Inflammatory macrophage treated with lipopolysaccharide for 4 hours (primary cell): ENCODE measurements around the gene ARHGAP9.
A peak's percentile ranks its signal among the peaks of the same experiment; 100 is the strongest.
"Not testable (repeated sequence)": the region's sequence is repeated elsewhere in the genome, so short reads cannot be mapped to it uniquely, and the experiment has no call there.

Source experiments
- DNase-seq: peaks from one replicate; pipeline ENCODE4 v3.0.0-alpha.2; 2020

ARHGAP9 gene

GRCh38 chr12:57479376-57480115 lies at the start of gene ARHGAP9:
ARHGAP9 (minus strand) TSS chr12:57479866; CDS start chr12:57479406, 460 bp downstream.
- DNase-seq: peak; percentile 35

- DNase-seq: no peak
Observed at GRCh38 chr12:57528831-57529555, 49.3 kb upstream of the ARHGAP9 start.

DNA sequence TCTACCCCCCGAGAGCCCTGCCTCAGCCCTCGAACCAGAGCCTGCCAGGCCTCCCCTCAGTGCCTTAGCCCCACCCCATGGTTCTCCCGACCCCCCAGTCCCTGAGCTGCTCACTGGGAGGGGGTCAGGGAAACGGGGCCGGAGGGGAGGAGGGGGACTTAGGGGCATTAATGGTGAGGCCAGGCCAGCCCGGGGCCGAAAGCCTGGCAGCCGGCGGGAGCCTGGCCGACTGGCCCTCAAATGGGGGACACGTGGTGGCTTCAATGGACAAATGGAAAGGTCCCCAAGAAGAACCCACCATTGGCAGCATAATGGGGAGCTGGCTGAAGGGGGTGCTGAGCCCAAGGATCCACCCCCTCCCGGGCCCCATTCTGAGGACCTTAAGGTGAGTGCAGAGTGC lies 48.5 kb upstream of the ARHGAP9 start:
- DNase-seq: no peak

DNA sequence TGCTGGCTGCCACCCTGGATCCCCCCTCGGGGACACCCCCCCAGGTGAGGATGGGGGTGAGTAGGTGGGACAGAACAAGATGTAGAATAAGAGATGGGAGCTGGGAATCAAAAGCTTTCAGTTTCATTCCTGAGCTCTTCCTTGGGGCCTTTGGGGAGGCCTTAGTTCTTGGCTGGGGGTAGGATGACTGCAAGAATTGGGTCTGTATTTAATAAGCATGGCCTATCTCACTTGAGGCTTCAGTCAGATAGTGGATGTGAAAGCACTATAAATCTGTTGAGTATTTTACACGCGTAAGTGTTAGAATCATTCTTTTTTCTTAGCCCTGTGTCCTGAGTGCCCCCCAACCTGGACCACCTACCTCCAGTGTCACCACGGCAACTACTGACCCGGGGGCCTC lies 47.5 kb upstream of the ARHGAP9 start:
- DNase-seq: no peak

- no peak for DNase-seq
Observed at GRCh38 chr12:57526477-57527126, 46.9 kb upstream of the ARHGAP9 start.

DNA sequence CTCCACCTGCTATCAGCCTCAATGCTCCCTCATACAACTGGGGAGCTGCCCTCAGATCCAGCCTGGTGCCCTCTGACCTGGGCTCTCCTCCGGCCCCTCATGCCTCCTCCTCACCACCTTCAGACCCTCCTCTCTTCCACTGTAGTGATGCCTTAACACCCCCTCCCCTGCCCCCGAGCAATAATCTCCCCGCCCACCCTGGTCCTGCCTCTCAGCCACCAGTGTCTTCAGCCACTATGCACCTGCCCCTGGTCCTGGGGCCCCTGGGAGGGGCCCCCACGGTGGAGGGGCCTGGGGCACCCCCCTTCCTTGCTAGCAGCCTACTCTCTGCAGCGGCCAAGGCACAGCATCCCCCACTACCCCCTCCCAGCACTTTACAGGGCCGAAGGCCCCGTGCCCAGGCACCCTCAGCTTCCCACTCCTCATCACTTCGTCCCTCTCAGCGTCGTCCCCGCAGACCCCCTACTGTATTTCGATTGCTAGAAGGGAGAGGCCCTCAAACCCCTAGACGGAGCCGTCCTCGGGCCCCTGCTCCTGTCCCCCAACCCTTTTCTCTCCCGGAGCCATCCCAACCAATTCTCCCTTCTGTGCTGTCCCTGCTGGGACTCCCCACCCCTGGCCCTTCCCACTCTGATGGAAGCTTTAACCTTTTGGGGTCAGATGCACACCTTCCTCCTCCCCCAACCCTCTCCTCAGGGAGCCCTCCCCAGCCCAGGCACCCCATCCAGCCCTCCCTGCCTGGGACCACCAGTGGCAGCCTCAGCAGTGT lies 46.1 kb upstream of the ARHGAP9 start:
- DNase-seq: no peak

DNA sequence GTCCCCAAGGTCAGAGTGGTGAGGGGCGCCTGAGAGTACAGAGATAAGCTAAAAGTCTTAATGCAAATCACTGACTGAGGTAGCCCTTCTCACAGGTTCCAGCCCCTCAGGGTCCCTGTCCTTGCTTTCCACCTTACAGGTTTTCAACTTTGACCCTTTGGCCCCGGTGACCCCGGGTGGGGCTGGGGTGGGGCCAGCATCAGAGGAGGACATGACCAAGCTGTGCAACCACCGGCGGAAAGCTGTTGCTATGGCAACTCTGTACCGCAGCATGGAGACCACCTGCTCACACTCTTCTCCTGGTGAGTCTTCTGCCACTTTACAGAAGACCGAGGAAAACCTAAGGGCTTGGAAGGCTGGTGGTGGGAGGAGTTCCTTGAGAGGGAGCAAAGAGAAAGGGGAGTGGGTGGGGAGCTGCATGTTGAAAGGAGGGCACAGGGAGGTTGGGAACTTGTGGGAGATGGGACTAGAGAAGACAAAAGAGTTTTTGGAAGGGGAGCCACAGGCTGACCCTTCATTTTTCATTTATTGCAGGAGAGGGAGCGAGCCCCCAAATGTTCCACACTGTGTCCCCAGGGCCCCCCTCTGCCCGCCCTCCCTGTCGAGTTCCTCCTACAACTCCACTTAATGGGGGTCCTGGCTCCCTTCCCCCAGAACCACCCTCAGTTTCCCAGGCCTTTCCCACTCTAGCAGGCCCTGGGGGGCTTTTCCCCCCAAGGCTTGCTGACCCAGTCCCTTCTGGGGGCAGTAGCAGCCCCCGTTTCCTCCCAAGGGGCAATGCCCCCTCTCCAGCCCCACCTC lies 45.3 kb upstream of the ARHGAP9 start:
- no peak for DNase-seq

GRCh38 chr12:57523706-57524614 lies 44.3 kb upstream of the ARHGAP9 start:
- DNase-seq: no peak

- peak; percentile 53 for DNase-seq
Observed at GRCh38 chr12:57522887-57523705, 43.4 kb upstream of the ARHGAP9 start.

DNA sequence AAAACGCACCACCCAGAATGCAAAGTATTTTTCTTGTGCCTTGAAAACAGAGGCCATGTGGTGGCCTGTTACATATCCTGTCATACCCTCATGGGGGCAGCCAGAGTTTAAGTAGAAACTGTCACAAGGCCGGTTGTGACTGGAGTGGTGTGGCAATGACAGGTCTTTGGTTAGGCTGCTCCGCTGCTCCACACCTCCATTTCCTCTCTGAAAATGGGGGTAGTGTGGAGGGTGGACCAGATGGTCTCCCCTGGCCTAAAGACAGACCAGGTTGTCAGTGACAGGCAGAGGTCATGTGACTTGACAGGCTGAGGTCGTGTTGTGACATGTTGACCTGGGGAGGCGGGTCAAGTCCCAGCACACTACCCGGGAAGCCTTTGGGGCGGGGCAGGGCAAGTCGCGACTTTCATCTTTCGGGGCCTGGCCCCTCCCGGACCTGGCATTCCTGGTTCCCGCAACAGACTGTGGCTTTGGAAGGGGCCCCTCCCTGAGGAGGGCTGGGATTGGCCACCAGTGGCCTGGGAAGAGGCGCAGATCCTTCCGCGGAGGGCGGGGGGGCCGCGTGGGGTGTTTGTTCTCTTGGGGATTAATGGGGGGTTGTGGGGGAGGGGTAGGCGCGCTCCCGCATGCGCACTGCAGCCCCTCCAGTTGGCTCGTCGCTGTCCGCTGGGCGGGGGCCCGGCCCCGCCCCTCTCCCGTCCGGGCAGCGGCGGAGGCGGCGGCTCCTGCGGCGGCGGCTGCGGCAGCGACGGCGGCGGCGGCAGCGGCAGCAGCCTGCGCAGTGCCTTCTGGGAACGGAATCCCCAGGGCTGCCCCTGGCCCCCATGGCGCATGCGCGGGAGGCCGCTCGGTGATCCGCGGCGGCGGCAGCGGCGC lies 42.6 kb upstream of the ARHGAP9 start, which contains the start of gene MBD6:
Gene MBD6, plus strand, starts transcription at position 814 of the 876 bp plus-strand sequence. CDS start 1,480 bp downstream, outside the sequence.
- peak; percentile 90 for DNase-seq

DNA sequence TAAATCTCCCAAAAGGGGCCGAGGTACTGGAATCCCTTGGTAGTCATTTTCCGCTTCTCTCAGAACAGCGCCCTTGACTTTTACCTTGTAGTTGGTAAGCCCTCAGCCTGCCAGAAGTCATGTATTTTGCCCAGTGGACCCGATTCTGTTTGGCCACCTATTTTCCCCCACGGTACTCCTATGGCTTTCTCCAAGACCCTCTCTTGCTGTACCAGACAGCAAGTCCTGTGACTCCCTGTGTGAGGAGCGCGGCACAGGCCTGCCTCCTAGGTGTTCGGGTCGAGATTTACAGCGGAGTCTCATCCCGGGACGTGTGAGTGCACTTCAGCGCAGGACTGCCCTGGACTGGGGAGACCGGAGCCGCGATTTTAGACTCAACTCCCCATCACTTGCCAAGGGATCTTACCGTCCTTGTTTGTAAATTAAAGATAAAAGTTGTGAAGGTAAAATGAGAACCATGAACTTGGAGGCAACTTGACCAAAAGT lies 41.9 kb upstream of the ARHGAP9 start:
- DNase-seq: no peak

DNA sequence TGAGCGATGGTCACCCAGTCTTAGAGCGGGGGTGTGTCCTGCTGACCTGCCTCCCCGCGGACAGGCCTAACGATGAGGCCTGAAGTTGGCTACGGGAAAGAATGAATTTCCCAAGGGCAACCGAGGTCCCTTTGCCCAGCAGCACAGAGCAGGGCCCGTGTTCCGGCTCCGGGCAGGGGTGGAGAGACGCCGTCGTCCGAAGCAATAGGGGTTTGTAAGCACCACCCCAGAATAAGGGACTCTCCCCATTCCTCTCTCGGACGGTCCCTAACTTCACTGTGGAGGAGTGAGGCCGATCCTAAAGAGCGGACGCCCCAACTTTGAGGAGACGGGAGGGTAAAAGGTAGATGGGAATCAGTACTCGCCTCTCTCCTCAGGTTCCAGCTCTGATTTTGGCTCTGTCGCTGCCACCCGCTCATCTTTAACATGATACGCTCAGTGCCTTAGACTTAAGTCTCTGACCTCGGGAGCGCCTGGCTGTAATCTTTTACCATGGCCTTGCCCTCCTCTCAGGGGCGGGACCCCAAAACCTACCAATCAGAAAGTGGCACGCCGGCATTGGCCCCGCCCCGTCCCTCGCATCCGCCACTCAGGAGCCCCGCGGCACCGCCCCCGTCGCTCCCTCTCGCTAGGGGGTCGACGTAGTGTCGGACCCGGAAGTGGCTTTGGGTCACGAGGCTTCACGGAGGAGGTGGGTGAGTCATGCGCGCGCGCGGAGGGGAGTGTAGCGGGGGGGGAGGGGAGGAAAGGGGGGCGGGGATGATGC lies 40.6 kb upstream of the ARHGAP9 start, which contains the start of gene DDIT3:
Gene DDIT3, minus strand, starts transcription at position 462 of the 766 bp plus-strand sequence. CDS start 3,108 bp downstream, outside the sequence.
- DNase-seq: peak; percentile 99

DNA sequence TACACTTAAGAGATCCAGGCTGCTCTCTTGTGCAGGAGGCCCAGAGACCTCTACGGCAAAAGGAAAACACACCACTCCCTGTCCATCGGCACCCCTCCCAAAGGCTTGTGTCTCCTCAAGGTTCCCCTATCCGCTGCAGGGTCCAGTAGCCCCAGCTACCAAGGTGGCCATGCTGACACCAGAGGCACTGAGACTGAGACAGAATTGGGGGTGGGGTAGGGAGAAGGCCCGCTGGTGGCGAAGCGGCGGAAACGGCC lies 40.1 kb upstream of the ARHGAP9 start:
- DNase-seq: no peak

DNA sequence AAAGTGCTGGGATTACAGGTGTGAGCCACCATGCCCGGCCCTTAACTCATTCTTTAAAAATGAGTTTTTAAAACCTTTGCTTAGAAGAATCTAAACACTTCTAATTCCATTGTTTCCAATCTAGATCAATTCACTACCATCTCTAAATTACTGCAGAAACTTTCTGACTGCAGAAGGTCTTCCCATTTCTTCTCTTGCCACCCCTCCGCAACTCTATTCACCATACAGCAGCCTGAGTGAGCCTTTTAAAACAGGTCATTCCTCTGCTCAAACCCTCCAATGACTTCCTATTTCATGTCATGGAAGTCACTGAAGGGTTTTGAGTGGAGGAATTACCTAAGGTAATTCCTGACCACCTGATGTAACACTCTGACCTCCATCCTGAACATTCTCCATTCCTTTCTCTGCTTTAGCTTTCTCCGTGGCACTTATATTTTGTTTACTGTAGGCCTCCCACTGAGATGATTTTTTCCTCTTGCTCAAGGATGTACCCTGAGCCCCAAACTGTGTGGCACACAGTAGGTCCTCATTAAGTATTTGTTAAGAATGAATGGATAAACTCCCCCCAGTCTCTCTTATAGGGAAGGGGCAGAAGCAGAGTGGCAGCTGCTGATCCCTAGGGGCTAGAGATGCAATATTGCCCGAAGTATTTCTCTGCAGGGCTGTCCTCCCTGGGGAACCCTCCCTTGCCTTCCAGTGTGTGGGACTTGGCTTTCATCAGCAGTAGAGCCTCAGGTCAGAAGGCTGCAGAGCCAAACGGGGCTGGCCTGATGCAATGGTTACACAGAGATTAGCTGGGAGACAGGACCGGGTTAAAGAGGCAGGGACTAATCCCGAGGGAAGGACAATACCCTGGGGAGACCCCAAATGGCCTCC lies 39.5 kb upstream of the ARHGAP9 start:
- peak; percentile 48 for DNase-seq

- no peak for DNase-seq
Observed at GRCh38 chr12:57518176-57518919, 38.7 kb upstream of the ARHGAP9 start.

DNA sequence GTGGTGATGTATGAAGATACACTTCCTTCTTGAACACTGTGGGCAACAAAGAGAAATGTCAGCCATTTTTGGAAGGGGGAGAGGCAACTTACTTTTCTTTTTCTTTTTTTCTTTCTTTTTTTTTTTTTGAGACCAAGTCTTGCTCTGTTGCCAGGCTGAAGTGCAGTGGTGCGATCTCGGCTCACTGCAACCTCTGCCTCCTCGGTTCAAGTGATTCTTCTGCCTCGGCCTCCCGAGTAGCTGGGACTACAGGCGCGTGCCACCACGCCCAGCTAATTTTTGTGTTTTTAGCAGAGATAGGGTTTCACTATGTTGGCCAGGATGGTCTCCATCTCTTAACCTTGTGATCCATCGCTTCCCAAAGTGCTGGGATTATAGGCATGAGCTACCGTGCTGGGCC lies 38.1 kb upstream of the ARHGAP9 start:
- not testable (repeated sequence) for DNase-seq
